Lower lobe of right lung (tissue), 2 donors: ENCODE results near the gene WDTC1. TPM values are rescaled to one million over a fixed set of nuclear protein-coding genes. Genes with fewer than 3 reads are reported as not detected.
A peak's percentile ranks its signal among the peaks of the same experiment; 100 is the strongest.

Experiments
- ATAC-seq, 2 donors: fragments of 200-7000 bp; cut with Tn5 transposase; one replicate each; pipeline ENCODE4 v1.9.1; 2020 to 2022; ENCODE audit warnings: mild to moderate bottlenecking in 2 of 2, moderate library complexity in 2 of 2
- DNase-seq: peaks from one replicate; pipeline ENCODE4 v3.0.0-alpha.2; 2020
- H3K27ac ChIP-seq: fragments of 200-600 bp; one replicate; pipeline ENCODE4 v1.8.0; 2022
- H3K27me3 ChIP-seq: fragments of 200-600 bp; one replicate; pipeline ENCODE4 v1.8.0; 2022; ENCODE audit warnings: low read depth
- H3K36me3 ChIP-seq: fragments of 200-600 bp; one replicate; pipeline ENCODE4 v1.8.0; 2022; ENCODE audit warnings: mild to moderate bottlenecking
- H3K4me1 ChIP-seq: fragments of 200-600 bp; one replicate; pipeline ENCODE4 v1.8.0; 2022
- H3K4me3 ChIP-seq: fragments of 200-600 bp; one replicate; pipeline ENCODE4 v1.8.0; 2022; ENCODE audit warnings: mild to moderate bottlenecking
- H3K9me3 ChIP-seq: fragments of 200-600 bp; one replicate; pipeline ENCODE4 v1.8.0; 2022
- CTCF ChIP-seq: fragments of 200-600 bp; IDR thresholded peaks from one replicate; pipeline ENCODE4 v1.8.0; 2022; ENCODE audit warnings: antibody characterized with exemption, mild to moderate bottlenecking
- intact Hi-C: fragments of 100-400 bp; cut with DNase I; formaldehyde crosslinking; loops from one replicate; pipeline ENCODE4 v1.11.0; 2022
- total RNA-seq: library from RNA; stranded (reverse); fragmentation: NEBNext Ultra II Directional; extraction: Animal tissue kit (Norgen Biotek cat#: 25700); gene quantifications from one replicate; pipeline ENCODE4 v1.2.1, GENCODE V29; 2021
- donor health status: DM: no; HTN: yes; CAD: no; lungs with severe emphysema.

Gene WDTC1
- total RNA-seq, 1 donor from 2014 or later: 45.7 TPM

DNA sequence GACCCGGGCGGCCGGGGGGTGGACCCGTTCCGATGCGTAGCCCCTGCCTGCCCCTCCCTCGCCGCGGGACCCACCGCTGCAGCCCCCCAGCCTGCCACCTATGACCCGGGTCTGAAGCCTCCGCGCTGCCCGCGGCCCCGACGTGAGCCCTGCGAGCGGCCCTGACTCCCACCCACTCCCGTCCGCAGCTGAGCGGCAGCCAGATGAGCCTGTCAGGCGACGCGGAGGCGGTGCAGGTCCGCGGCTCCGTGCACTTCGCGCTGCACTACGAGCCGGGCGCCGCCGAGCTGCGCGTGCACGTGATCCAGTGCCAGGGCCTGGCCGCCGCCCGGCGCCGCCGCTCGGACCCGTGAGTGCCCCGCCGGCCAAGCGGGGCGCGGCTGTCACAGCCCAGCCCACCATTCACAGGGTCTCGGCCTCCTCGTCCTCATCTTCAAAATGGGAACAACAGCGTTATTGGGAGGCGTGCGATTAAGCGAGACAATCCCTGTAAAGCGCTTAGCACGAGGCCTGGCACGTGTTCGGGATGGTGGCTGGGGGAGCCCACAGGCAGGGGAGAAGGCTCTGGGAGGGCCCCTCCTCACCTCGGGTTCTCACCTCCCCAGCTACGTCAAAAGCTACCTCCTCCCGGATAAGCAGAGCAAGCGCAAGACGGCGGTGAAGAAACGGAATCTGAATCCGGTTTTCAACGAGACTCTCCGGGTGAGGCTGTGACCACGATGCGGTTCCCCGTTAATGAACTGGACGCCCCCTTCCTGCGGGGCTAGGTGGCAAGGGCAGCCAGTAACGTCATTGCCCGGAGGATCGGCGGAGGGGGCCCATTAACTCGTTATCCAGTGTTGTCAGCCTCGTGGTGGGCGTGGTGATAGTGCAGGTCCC lies 115.6 kb downstream of the WDTC1 start:
- H3K9me3 ChIP-seq: no peaks in the 10 kb centered on the region
- H3K36me3 ChIP-seq: peaks cover 31% of the 10 kb centered on the region
- H3K27me3 ChIP-seq: no peaks in the 10 kb centered on the region
- TF ChIP-seq CTCF: no peak
- ATAC-seq (peak; percentile 87 to 89), DNase-seq (peak; percentile 83)
- H3K4me1 ChIP-seq: peaks cover 33% of the 10 kb centered on the region
- H3K4me3 ChIP-seq: peak overlapping the region; percentile 58
- H3K27ac ChIP-seq: peak overlapping the region; percentile 46
- intact Hi-C loops: no loop called here

GRCh38 chr1:27350663-27351540 lies 116.5 kb downstream of the WDTC1 start:
- no peak for TF ChIP-seq CTCF
- H3K9me3 ChIP-seq: no peaks in the 10 kb centered on the region
- H3K4me3 ChIP-seq: peak overlapping the region; percentile 58
- no peak for DNase-seq
- no peak overlapping the region for H3K27ac ChIP-seq
- H3K4me1 ChIP-seq: peaks cover 33% of the 10 kb centered on the region
- peaks cover 39% of the 10 kb centered on the region for H3K36me3 ChIP-seq
- intact Hi-C loops: no loop called here
- peak; percentile 23 to 32 for ATAC-seq
- H3K27me3 ChIP-seq: no peaks in the 10 kb centered on the region

DNA sequence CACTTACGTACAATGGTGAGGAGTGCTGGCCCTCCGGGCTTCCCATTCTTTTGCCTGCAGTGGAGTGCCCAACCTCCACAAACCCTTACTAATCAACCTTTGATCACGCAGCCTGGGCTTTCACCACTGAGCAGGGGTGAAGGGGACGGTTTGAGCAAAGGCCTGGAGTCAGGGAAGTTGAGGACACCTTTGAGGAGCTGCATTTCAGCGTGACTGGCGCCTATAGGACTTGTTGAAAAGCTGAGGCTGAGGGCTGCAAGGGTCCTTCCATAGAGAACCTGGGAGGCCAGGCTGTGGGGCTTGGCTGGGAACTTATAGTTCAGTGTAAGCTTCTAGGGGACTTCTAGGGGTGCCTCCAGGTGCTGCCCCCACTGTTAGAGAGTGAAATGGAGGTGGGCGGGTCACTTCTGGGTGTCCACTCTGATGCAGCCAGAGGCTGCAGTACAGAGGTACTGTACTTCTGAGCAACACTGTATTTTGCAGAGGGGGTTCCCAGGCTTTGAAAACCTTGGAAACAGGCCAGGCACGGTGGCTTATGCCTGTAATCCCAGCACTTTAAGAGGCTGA lies 117.2 kb downstream of the WDTC1 start:
- ATAC-seq (no peak), DNase-seq (no peak)
- Histone ChIP-seq H3K4me1 (peaks cover 33% of the 10 kb centered on the region), H3K9me3 (no peaks in the 10 kb centered on the region), H3K27ac (no peak overlapping the region), H3K36me3 (peaks cover 47% of the 10 kb centered on the region), H3K27me3 (no peaks in the 10 kb centered on the region), H3K4me3 (no peak overlapping the region)
- intact Hi-C loops: no loop called here
- TF ChIP-seq CTCF: no peak

DNA sequence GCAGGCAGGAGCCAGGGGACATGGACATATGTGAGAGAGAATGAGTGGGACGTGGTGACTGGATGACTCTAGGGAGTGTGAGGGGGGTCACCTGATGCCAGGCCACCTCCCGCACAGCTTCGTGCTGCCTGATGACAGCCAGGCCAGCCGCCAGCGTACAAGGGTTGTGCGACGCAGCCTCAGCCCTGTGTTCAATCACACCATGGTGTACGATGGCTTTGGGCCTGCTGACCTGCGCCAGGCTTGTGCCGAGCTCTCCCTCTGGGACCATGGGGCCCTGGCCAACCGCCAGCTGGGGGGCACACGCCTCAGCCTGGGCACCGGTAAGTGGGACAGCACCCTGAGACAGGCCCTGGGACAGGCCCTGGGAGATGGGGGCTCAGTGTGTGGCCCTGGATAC lies 118.7 kb downstream of the WDTC1 start:
- no peak for TF ChIP-seq CTCF
- no peaks in the 10 kb centered on the region for H3K9me3 ChIP-seq
- no peak for DNase-seq
- H3K27ac ChIP-seq: no peak overlapping the region
- H3K4me3 ChIP-seq: no peak overlapping the region
- peaks cover 62% of the 10 kb centered on the region for H3K36me3 ChIP-seq
- ATAC-seq: no peak
- intact Hi-C loops: no loop called here
- no peaks in the 10 kb centered on the region for H3K27me3 ChIP-seq
- peaks cover 39% of the 10 kb centered on the region for H3K4me1 ChIP-seq

DNA sequence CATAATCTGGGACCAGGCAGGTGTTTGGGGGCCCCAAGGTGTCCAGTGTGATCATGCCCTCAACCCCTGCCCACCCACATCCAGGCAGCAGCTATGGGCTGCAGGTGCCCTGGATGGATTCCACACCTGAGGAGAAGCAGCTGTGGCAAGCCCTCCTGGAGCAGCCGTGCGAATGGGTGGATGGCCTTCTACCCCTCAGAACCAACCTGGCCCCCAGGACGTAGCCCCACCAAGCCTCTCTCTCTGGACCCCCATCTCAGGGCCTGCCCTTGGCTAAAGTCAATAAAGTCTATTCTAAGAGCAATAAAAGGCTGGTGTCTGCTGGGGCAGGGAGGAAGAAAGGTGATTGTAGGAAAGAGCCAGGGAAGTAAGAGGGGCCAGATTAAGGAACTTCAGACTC lies 119.2 kb downstream of the WDTC1 start:
- H3K9me3 ChIP-seq: no peaks in the 10 kb centered on the region
- H3K4me3 ChIP-seq: no peak overlapping the region
- peaks cover 67% of the 10 kb centered on the region for H3K36me3 ChIP-seq
- no peaks in the 10 kb centered on the region for H3K27me3 ChIP-seq
- H3K4me1 ChIP-seq: peaks cover 39% of the 10 kb centered on the region
- TF ChIP-seq CTCF: no peak
- DNase-seq: no peak
- intact Hi-C loops: no loop called here
- ATAC-seq: no peak
- no peak overlapping the region for H3K27ac ChIP-seq
